ENCODE data around the gene ATP6V0B. TPM values are rescaled to one million over a fixed set of nuclear protein-coding genes. Genes with fewer than 3 reads are reported as not detected.

ATP6V0B gene
- total and polyA plus RNA-seq, 2 donors (not counting 3 experiments of a cell fraction or from before 2014, with no cell fraction given), result 110 to 325 TPM

- no peak for TF ChIP-seq EZH2 (IDR thresholded peaks at IDR 0.05; ENCODE audit: borderline replicate concordance, low read depth, low read length, severe bottlenecking)
- TF ChIP-seq JUN (IDR thresholded peaks at IDR 0.05; ENCODE audit: borderline replicate concordance, insufficient read depth, insufficient read length, low read depth), result no peak
- TF ChIP-seq POLR2A (IDR thresholded peaks at IDR 0.05; ENCODE audit: low read depth, low read length), result no peak
- TF ChIP-seq MAX (IDR thresholded peaks at IDR 0.05; ENCODE audit: insufficient read depth, insufficient read length), result no peak
- no peak for TF ChIP-seq CTCF (IDR thresholded peaks at IDR 0.05; ENCODE audit: extremely low read depth in 1 of 2, insufficient read depth in 1 of 2, low read depth in 1 of 2, low read length in 2 of 2)
- TF ChIP-seq MYC (IDR thresholded peaks at IDR 0.05; ENCODE audit: low read depth, low read length), result no peak
- TF ChIP-seq POLR2AphosphoS5 (IDR thresholded peaks at IDR 0.05; ENCODE audit: insufficient read depth, low read depth, low read length), result no peak
- no peak for TF ChIP-seq GATA2 (IDR thresholded peaks at IDR 0.05; ENCODE audit: insufficient read depth, insufficient read length, low read depth, low read length)
- no peak for TF ChIP-seq FOS (IDR thresholded peaks at IDR 0.05; ENCODE audit: borderline replicate concordance, insufficient read depth, low read length)
- no TSS peak for BruUV-seq (replicated peaks)
- POLR2A ChIA-PET, result no interaction called here
- no peaks in the 10 kb centered on the region for H3K9me1 ChIP-seq (replicated peaks; ENCODE audit: control insufficient read depth, extremely low read depth, insufficient read depth, low read length)
- H3K36me3 ChIP-seq (ENCODE audit: control insufficient read depth in 2 of 2, extremely low read depth in 1 of 2, insufficient read depth in 2 of 2, low read length in 2 of 2), result peaks cover 0 to 21% of the 10 kb centered on the region in 2 experiments
- H3K27ac ChIP-seq (ENCODE audit: insufficient read depth, low read depth, low read length), result no peak overlapping the region
- H3K9ac ChIP-seq (replicated peaks; ENCODE audit: extremely low read depth, insufficient read depth, low read length), result no peak overlapping the region
- H2AFZ ChIP-seq (ENCODE audit: low read depth, low read length), result no peak overlapping the region
- H3K4me3 ChIP-seq (replicated peaks in 1 of 3; ENCODE audit: insufficient read depth in 1 of 3, low read depth in 1 of 3, low read length in 3 of 3), result no peak overlapping the region
- no peaks in the 10 kb centered on the region for H4K20me1 ChIP-seq (replicated peaks; ENCODE audit: control insufficient read depth, extremely low read depth, insufficient read depth, low read length)
- no peak for DNase-seq (ENCODE audit: low read depth, low spot score)
- CTCF ChIA-PET, result interaction anchor here (1.3 kb wide), 1 partner anchor 29 kb away, joined by 4 read pairs; no protein-coding TSS in a partner anchor
- intact Hi-C loops (cut with micrococcal nuclease) (no loop called here), dilution Hi-C loops (cut with MboI; ENCODE audit: extremely low pct_ligation_motif_present, low sequenced_read_pairs) (no loop called here)
- H3K27me3 ChIP-seq (ENCODE audit: control insufficient read depth in 2 of 2, insufficient read depth in 2 of 2, low read length in 2 of 2), result no peaks in the 10 kb centered on the region
- H3K4me1 ChIP-seq (ENCODE audit: control insufficient read depth, extremely low read depth, insufficient read depth, low read length), result no peaks in the 10 kb centered on the region
- no peak for FAIRE-seq
- no peaks in the 10 kb centered on the region for H3K79me2 ChIP-seq (ENCODE audit: control insufficient read depth, insufficient read depth, low read length)
- H3K9me3 ChIP-seq (replicated peaks; ENCODE audit: control insufficient read depth, insufficient read depth, low read length), result no peaks in the 10 kb centered on the region
- H3K4me2 ChIP-seq (ENCODE audit: insufficient read depth, low read length), result no peak overlapping the region
Observed at GRCh38 chr1:43963890-43964289, 10.9 kb upstream of the ATP6V0B start.
